Measurements from ENCODE around the gene CYTIP.
"Not testable (repeated sequence)": the region's sequence is repeated elsewhere in the genome, so short reads cannot be mapped to it uniquely, and the experiment has no call there.

The CYTIP gene

DNA sequence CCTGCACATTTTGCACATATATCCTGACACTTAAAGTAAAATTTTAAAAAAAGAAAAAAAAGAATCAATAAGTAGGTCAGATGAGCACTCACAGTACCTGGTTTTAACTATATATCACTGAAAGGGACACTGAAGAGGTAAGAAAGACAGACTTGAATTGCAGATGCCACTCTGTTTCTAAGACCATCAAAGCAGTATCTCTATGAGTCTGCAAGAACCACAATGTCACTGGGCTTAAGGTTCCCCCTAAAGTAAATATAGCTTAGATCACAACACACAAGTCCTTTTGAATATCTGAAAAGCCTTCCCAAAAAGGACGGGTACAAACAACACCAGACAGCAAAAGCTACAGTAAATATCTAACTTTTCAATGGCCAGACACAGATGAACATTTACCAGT, 57.6 kb downstream of the CYTIP start:
- Mint-ChIP-seq H3K27ac (peak overlapping the region; percentile 27), H3K9me3 (peaks cover 14% of the 10 kb centered on the region), H3K4me1 (peaks cover 66% of the 10 kb centered on the region), H3K27me3 (no peaks in the 10 kb centered on the region), H3K36me3 (peaks cover 25% of the 10 kb centered on the region), H3K4me3 (no peak overlapping the region)

DNA sequence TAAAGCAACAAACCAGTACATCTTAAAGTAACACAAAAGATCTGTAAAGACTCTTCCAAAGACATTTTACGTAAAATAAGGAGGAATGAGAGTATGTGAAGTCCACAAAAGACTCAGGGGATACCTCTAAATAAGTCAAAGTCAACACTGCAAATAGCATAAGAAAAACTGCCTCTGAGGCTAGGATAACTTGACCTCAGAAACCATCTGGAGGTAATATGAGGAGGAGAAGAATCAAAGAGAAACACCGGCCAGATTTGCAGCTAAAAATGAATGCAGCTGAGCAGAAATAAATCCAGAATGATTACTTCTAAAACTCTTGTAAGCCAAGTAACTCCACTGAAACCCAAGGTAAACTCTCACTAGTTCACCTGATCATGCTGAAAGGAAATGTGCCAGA, 66.0 kb downstream of the CYTIP start:
- peaks cover 53% of the 10 kb centered on the region for H3K4me1 Mint-ChIP-seq
- H3K27ac Mint-ChIP-seq, result no peak overlapping the region
- H3K4me3 Mint-ChIP-seq, result no peak overlapping the region
- no peaks in the 10 kb centered on the region for H3K27me3 Mint-ChIP-seq
- H3K36me3 Mint-ChIP-seq, result peaks cover 26% of the 10 kb centered on the region
- peaks cover 20% of the 10 kb centered on the region for H3K9me3 Mint-ChIP-seq

DNA sequence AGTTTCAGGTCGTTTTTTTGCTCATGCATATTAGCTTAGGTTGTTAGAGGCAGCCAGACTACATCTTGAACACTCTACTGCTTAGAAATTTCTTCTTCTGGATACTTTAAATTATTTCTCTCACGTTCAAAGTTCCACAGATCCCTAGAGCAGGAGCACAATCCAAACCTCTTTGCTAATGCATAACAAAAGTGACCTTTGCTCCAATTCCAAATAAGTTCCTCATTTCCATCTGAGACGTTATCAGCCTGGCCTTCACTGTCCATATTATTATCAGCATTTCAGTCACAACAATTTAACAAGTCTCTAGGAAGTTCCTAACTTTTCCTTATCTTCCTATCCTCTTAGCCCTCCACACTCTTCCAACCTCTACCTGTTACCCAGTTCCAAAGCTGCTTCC, 67.8 kb downstream of the CYTIP start:
- H3K4me1 Mint-ChIP-seq, result peaks cover 38% of the 10 kb centered on the region
- no peak overlapping the region for H3K4me3 Mint-ChIP-seq
- H3K27me3 Mint-ChIP-seq, result no peaks in the 10 kb centered on the region
- peak overlapping the region; percentile 41 for H3K27ac Mint-ChIP-seq
- H3K36me3 Mint-ChIP-seq, result peaks cover 24% of the 10 kb centered on the region
- H3K9me3 Mint-ChIP-seq, result peaks cover 20% of the 10 kb centered on the region

DNA sequence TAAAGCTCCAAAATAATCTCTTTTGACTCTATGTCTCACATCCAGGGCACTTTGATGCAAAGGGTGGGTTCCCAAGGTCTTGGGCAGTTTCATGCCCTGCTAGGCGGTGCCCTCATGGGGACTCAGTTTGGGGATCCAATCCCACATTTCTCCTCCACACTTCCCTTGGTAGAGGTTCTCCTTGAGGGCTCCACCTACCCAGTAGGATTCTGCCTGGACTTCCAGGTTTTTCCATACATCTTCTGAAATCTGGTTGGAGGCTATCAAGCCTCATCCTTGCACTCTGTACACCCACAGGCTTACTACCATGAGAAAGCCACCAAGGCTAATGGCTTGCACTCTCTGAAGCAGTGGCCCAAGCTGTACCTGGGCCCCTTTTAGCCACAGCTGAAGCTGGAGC, 68.5 kb downstream of the CYTIP start:
- Mint-ChIP-seq H3K9me3 (peaks cover 19% of the 10 kb centered on the region), H3K4me3 (no peak overlapping the region), H3K36me3 (peaks cover 23% of the 10 kb centered on the region), H3K4me1 (peaks cover 32% of the 10 kb centered on the region), H3K27me3 (no peaks in the 10 kb centered on the region), H3K27ac (no peak overlapping the region)

DNA sequence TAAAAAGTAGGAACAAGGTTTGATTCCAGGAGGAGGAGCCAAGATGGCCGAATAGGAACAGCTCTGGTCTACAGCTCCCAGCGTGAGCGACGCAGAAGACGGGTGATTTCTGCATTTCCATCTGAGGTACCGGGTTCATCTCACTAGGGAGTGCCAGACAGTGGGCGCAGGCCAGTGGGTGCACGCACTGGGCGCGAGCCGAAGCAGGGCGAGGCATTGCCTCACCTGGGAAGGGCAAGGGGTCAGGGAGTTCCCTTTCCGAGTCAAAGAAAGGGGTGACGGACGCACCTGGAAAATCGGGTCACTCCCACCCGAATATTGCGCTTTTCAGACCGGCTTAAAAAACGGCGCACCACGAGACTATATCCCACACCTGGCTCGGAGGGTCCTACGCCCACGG, 75.4 kb downstream of the CYTIP start:
- H3K27ac Mint-ChIP-seq, H3K9me3 Mint-ChIP-seq, H3K4me3 Mint-ChIP-seq, H3K27me3 Mint-ChIP-seq: not testable (repeated sequence)
- peaks cover 42% of the 10 kb centered on the region for H3K4me1 Mint-ChIP-seq
- peaks cover 11% of the 10 kb centered on the region for H3K36me3 Mint-ChIP-seq

DNA sequence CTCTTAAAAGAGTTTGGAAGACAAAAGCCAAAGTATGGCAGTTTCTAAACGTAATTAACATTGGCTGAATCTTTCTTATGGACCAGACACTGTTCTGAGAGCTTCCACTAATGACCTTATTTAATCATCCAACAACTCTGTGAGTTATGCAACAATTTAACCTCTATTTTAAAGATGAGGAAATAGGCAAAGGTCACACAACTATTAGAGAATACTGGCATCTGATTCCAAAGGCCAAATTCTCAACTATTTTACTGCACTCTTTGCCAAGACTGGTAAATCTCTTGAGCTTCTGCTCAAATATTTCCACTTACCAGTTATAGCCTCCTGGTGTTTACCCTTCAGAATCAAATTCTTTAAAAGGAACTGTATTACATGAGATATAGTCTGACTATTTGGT, 76.2 kb downstream of the CYTIP start:
- peaks cover 10% of the 10 kb centered on the region for H3K9me3 Mint-ChIP-seq
- H3K36me3 Mint-ChIP-seq, result peaks cover 17% of the 10 kb centered on the region
- H3K4me1 Mint-ChIP-seq, result peaks cover 50% of the 10 kb centered on the region
- H3K27ac Mint-ChIP-seq, result no peak overlapping the region
- no peak overlapping the region for H3K4me3 Mint-ChIP-seq
- no peaks in the 10 kb centered on the region for H3K27me3 Mint-ChIP-seq

All from activated naive CD4-positive, alpha-beta T cell treated with anti-CD3 and anti-CD28 coated beads, Interleukin-2, amount 50 U/mL, for 24 hours (primary cell).